Astrocyte of the hippocampus (primary cell): Measurements from ENCODE around the gene NF2.

Source experiments
- DNase-seq: peaks from one replicate; pipeline ENCODE4 v3.0.0; 2011; ENCODE audit warnings: low read depth, low spot score

NF2 gene

DNA sequence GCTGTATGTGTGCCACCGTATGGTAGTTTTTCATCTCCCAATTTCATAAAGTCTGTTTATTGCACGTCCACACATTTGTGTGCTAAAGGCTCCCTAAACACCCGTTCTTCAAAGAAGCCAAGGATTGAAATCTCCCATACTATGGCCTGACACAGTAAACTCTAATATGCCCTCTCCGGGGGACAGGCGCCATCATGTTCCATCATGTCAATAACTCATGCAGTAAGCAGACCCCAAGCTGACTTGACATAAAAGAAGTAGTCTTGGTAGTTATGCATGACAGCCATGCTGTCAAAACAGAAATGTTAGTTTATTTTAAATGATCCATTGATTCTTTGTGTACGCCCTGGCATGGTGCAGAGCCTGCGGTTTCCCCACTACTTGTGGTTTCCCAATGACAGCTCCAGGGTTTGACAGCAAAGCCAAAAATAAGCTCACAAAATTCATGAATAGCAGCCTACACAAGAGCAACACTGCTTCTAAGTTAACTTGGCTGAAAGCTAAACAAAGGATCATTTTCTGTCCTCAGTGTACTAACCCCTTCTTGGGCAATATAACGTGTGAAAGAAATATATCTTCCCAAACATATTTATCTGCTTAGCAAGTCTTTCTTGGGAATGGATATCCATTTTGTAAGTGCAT, 59.9 kb downstream of the NF2 start:
- DNase-seq = peak; percentile 89

DNA sequence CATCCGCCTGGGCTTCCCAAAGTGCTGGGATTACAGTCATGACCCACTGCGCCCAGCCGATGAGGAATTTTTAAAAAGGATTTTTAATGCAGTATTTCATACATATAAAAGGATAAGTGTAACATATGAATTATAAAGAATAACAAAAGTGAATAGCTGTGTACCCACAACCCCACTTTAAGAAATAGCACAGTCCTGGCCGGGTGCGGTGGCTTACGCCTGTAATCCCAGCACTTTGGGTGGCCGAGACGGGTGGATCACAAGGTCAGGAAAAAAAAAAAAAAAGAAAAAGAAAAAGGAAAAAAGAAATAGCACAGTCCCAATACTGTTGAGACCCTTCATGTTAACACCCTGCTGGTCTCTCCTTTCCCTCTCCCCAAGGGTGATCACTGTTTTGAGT, 62.1 kb downstream of the NF2 start:
- DNase-seq = no peak

DNA sequence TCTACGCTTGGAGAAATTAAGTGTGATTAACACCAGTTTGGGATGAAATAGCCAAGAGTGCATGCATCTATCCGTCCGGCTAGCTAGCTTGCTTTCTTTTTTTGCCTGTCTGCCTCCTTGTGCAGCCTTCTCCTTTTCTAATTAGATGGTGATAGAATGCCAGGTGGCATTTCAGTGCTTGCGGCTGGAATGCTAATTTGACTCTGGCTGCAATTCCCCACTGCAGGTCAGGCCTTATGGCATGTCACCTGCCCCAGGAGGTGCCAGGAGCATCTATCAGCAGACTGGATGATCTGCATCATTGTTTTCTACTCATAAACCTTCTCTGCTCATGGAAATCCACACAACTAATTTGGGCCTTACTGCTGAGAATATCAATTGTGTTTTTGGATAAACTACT, 65.2 kb downstream of the NF2 start:
- no peak for DNase-seq

DNA sequence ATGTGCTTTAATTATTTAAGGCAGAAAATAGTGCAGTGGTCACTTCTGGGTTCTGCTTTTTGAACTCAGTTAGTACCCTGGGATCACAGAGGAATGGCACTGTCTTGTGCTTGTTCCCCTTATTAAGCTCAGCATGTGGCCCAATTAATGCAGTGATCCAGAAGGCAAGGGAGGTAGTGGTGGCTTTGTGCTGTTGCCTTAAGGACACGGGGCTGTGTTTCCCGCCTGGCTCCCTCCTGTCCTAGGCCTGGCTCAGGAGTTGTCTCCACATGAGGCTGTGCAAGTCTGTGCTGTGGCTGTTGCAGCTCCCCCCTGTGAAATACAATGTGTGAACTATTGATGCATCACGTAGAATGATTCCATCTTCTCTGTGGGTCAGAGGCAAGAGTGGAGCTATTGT, 67.2 kb downstream of the NF2 start:
- no peak for DNase-seq

DNA sequence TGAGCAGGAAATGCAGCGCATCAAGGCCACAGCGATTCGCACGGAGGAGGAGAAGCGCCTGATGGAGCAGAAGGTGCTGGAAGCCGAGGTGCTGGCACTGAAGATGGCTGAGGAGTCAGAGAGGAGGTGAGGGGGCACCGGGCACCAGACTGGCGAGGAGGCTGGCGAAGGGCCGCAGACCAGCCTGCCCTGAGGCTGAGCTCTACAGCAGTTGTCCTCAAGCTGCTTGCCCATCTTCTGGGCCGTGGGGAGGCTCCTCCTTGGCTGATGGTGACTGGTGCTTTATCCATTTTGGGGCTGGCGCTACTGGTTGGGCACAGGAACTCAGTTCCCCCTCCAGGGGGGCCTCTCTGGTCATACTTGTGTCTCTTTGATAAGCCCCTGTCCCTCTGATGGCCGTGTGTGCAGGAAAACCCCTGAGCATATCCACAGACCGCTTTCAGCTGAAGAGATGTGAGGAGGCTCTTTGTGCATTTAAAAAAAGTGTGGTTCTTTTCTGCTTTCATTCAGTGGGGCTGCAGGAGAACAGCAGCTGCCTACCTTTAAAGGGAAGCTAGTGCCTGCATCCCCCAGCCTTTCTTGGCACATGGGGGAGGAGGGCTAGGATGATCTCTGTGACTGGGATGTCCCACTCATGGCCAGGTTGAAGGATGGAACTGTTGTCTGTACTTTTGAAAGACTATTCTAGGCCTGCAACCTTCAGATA, 70.1 kb downstream of the NF2 start:
- DNase-seq = no peak

DNA sequence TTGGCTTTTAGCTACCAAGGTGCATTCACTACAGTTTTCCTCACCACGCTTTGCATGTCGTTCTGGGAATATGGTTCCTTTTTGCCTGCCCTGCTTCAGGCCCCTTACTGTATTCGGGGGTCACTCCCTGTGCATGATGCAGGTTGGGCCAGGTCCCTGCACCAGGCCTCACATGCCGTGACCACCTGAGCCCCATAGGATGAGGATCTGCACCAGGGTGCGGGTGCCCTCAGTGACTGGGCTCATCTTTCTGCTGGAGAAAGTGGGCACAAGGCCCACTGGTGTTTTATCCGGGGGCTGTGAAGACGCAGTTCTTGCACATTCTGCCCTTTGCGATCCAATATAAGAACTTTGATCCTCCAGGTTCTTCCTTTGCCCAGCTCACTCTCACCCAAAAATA, 70.7 kb downstream of the NF2 start:
- DNase-seq = no peak

DNA sequence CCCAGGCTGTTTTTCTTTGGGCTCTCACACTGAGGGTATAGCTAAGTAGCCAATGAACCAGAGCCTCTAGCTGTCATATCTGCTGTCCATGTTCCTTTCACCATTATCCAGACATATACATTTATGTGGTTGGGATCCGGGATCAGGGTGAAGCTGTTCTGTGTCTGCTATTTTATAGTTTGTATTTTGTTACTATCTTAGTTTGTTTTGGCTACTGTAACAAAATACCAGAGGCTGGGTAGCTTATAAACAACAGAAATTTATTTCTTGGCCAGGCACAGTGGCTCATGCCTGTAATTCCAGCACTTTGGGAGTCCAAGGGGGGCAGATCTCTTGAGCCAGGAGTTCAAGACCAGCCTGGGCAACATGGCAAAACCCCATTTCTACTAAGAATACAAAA, 75.9 kb downstream of the NF2 start:
- no peak for DNase-seq

DNA sequence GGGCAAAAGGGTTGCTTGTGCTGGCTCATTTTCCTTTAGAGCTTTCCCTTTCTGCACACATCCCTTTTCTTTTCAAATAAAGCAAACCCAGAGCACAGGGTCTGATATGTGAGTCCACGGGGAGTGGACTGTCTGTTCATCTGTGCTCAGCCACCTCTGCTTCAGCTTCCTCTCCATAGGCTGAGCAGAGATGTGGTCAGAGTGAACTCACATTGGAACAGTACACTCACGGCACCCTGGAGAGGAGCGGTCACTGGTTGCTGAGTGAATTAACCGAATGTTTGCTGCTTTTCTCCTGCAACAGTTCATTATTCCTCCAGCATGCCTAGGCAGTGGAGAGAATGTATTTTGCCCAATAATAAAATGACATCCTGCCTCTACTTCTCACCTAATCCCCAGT, 80.1 kb downstream of the NF2 start:
- DNase-seq = no peak

DNA sequence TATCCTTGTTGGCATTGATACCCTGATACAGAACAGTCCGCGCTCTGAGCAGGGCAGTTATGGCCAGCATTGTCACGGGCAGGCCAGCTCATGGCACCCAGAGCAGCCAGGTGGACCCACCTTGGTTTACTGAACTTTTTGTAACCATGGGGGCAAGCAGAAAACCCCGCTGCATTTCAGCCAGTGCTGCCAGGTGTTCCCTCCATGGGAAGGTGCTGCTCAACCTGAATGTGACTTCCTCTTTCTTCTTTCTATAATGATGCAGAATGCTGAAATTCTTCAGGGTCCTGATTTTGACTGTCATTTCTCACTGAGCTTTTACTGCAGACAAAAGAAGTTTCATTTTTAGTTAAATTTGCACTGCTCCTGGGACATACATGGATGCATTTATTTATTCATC, 80.8 kb downstream of the NF2 start:
- no peak for DNase-seq

DNA sequence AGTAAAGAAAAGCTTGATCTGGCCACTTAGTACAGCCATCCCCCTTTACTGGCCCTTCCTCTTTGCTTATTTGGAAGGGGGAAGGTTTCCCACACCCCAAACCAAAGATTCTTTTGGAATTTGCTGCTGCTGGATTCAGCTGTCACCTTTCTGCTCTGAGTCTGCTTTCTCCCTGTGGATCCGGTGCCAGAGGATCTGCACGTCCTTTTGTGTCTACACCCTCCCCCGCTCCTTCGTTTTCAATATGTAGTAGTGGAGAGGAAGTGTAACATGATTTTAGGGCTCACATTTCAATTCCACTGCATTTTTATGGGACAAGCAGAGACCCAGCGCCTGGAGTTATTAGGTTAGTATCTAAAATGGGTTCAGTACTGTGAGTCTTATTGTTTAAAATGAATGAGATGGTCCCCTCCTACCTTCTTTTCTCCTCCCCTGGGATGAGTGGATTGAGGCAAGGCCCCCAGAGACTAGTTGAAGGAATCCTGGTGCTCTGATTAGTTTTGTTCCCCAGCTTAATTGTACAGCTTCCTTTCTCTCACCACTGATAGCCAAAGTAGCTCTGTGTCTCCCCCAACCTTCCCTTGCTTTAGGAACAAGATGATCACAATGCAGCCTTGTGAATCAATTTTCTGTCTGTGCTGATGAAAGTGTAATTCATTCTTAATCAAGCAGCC, 85.9 kb downstream of the NF2 start:
- no peak for DNase-seq

DNA sequence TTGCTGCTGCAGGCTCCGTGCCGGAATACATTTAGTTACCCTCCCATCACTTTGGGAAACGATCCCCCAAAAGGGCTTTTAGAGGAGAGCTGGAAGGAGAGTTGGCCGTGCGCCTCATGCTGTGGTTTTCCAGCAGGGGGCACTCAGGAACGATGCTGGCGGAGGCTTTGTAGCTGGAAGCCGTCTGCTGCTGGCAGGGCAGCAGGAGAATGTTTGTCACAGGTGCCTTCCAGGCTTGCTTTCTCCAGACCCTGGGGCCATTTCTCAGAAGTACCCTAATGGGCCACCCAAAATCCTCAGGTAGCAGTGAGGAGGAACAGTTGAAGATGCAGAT, 86.4 kb downstream of the NF2 start:
- peak; percentile 86 for DNase-seq

DNA sequence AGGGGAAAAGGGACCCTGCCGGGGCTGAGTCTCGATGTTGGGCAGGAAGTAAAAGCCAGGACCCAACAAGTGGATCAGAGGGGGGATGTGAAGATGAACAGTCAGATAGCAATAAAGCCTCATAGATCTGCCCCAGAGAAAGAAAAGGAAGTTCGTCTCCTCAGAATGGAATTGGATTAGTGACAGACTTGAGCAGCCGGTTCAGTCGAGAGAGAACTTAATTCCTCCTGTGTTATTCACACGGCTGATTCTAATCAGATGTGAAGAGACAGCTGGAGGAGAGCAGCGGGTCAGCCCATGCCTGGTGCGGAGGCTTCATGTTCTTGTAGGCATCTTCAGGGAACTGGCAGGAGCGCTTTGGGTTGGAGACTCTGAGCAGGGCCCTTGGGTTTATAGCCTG, 87.0 kb downstream of the NF2 start:
- DNase-seq = no peak

DNA sequence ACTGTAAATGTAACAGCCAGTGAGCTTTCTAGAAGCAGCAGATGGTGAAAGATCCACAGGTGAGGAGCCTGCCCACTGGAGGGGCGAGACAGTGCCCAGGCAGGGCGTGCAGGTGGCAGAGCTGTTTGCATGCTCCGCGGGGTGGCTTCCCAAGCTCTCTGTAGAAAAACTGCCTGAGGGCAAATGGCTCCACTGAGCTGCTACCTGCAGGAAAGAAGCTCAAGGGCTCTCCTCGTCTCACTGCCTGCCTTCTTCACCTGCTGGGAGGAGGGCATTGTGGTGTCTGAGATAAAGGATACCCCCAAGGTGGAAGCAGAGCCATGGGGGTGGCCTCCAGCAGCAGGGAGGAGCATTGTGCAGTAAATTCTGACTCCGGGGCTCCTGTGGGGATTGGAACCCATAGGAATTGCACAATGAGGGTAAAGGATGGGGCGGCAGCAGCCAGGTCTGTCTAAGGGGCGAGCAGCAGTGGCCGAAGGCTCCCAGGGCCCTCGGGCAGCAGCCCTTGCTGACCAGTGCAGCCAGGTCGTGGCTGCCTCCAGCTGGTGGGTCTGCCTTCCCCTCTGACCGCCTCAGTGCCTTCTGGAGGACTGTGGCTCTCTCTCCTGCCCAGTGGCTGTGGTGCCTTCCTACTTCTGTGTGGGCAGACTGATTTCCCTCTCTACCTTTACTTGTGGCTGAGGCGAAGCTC, 88.3 kb downstream of the NF2 start:
- no peak for DNase-seq

DNA sequence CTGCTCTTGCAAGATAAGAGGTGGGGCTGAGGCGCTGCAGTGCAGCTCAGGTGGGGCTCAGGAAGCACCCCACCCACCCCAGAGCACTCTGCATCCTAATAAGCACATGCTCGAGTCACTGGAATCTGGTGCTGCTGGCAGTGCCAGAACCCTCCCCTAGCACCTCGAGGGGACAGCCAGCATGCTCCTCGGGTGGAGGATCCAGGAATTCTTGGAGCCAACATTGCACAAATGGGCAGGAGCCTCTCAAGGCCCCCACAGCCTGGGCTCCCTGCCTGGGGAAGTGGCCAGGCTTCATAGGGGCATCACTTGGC, 88.9 kb downstream of the NF2 start:
- no peak for DNase-seq

DNA sequence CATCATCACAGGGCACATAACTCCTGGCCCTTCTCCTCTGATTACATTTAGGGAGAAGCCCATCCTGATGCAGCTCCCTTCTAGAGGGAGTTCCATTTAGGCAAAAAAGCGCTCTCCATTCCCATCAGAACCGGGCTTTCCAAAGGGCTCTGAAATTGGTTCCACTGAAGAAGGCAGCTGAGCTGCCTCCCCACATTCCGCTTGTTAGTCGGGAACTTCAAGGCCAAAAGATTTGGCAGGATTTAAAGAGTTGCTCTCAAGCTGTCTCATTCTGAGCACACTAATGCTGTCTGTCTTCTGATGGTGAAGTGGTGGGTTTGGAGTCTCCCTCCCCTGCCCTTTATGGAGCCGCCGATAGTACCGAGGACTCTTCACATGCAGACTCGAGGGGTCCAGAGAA, 89.7 kb downstream of the NF2 start:
- DNase-seq = no peak

DNA sequence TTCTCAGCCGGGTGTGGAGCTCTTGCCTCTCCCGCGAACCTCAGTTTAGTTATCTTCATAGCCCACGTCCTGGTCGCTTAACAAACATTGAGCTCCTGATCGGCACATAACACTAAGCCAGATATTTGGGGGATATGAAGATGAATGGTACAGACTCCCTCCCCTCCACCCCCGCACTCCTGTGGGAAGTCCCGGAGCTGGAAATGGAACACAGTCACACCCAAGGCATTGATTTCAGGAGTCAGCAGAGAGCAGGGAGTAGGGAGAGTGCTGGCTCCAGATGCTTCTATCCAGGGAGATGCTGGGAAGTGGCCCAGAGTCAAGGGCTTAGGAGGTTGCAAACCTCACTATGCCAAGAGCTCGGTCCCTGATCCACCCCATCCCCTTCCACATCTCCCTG, 90.2 kb downstream of the NF2 start:
- no peak for DNase-seq

DNA sequence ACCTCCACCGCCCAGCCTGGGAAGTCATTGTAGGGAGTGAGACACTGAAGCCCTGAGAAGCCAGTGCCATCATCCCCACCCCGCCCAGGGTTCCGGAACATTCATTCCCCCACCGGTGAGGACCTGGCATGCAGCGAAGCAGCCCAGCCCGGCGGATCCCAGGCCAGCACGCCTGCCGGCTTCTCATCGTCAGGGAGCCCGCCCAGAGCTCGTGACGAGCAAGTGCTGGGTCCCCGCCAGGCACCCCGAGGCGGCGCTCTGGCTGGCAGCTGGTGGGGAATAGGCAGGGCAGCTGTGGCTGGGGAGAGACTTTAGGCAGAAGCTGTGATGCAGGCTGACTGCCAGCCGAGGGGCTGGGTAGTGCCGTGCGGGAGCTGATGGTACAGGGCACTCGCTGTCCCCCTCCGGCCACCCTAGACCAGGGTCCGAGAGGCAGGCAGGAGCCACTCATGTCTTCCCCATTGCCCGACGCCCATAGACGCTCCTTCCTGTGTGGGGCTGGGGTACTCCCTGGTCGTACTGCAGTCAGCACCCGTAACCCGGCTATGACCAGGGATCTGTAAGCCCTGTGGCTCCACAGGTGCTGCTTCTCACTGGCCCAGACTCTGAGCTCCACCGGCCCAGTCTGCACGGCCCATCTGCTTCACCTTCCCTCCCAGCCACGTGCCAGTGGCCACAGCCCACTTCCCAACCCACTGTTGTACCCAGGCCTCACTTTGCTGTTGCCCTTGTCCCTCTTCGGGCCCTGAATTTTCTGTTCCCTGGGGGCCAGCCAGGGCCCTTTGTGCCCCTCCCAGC, 91.9 kb downstream of the NF2 start:
- DNase-seq = no peak

DNA sequence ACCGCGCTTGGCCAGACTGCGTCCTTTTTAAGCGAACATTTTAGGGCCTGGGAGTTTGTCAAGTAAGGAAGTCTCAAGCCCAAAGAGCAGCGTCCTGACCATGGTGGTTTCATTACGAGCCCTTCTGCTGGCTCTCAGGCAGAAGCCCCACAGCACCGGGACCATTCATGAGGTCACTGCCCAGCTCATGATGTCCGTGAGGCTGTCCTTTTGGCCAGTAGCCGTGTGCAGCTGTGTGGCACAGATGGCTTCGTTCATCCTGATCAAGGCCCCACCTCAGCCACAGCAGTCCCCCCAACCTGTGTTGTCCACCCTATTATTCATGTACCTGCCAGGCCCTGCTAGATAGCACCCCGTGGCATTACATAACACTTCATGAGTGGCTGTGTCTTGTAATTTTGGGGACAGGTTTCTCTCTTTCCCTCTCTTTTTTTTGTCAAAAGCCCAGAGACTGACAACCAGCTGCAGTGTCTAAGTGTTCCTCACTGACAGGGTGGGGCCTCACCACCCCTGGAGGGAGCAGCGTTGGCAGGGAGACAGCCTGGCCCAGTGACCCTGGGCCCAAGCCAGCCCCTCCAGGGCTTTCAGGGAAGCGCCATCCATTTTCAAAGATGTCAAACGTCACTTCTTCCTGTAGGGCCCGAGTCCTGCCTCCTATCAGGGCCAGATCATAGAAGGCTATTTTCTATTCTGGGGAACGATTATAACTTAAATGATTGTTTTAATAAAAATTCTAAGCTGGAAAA, 94.6 kb downstream of the NF2 start:
- DNase-seq = no peak

DNA sequence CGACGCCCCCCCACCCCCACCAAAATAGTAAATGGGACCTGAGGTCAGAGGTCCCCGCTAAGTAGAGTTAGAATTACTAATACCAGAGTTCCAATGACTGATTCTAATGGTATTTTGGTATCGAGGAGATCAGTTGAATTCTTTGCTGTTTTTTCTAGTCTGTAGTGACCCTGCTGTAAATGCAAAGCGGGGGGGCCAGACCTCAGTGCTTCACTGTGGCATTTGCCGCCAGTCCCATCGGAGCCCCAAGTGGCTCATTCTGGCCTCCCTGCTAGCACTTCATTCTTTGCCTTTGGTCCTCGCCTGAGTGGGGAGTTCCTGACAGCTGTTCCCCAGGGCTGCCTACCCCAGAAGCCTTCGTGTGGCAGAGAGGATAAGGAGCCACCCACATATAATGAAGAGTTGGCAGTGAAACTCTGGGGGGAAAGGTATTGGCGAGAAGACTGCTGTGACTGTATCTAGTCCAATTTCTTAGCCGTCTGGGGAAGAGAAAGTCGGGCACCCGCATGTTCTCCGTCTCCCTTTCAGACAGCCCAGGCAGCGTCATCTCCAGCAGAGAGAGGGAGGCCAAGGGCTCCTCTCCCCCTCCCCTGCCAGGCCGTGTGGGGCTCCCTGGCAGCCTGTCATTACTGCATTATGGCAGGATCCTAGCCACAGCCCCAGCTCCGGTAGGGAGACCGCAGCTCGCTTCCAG, 96.9 kb downstream of the NF2 start:
- peak; percentile 44 for DNase-seq

DNA sequence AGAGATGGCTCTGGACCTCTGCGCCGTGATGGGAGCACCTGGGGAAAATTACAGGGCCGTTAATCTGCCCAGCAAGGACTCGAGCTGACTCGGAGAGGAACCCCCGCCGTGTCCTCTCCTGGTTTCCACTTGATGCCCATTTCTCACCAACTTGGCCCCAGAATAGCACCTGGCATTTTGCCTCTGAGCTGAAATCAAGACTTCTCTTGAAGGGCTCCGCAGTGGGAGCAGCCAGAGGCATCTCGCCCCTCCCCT, 97.4 kb downstream of the NF2 start:
- no peak for DNase-seq
